ENCODE data around the gene OPA3.

OPA3 gene

GRCh38 chr19:45526971-45527370 lies 57.6 kb downstream of the OPA3 start:
- H3K9ac ChIP-seq (ENCODE audit: low read length in 5 of 5): no peak overlapping the region
- H3K4me1 ChIP-seq (ENCODE audit: control insufficient read depth in 5 of 5, insufficient read depth in 5 of 5, low read length in 5 of 5): peaks cover 0 to 29% (median 23%) of the 10 kb centered on the region in 5 donors
- no peak overlapping the region for H3K27ac ChIP-seq (ENCODE audit: low read depth, low read length)

GRCh38 chr19:45526143-45526542 lies 58.5 kb downstream of the OPA3 start:
- Histone ChIP-seq H3K9ac (ENCODE audit: low read length in 5 of 5) (no peak overlapping the region), H3K27me3 (ENCODE audit: control insufficient read depth in 5 of 5, insufficient read depth in 4 of 5, low read length in 5 of 5) (peaks cover 0 to 15% (median 9%) of the 10 kb centered on the region in 5 donors), H3K36me3 (ENCODE audit: control insufficient read depth in 5 of 5, insufficient read depth in 5 of 5, low read length in 5 of 5) (peaks cover 0 to 50% (median 37%) of the 10 kb centered on the region in 5 donors), H3K4me1 (ENCODE audit: control insufficient read depth in 5 of 5, insufficient read depth in 5 of 5, low read length in 5 of 5) (peaks cover 0 to 30% (median 23%) of the 10 kb centered on the region in 5 donors), H3K4me3 (ENCODE audit: low read depth in 1 of 5, low read length in 5 of 5) (no peak overlapping the region), H3K27ac (ENCODE audit: low read depth, low read length) (no peak overlapping the region), H3K9me3 (ENCODE audit: control insufficient read depth in 5 of 5, low read length in 5 of 5) (peaks cover 0 to 2% (median under 1%) of the 10 kb centered on the region in 5 donors)

More at GRCh38 chr19:45526971-45527370, 57.6 kb downstream of the OPA3 start:
- Histone ChIP-seq H3K4me3 (ENCODE audit: low read depth in 1 of 5, low read length in 5 of 5) (no peak overlapping the region), H3K36me3 (ENCODE audit: control insufficient read depth in 5 of 5, insufficient read depth in 5 of 5, low read length in 5 of 5) (peaks cover 0 to 41% (median 30%) of the 10 kb centered on the region in 5 donors), H3K27me3 (ENCODE audit: control insufficient read depth in 5 of 5, insufficient read depth in 4 of 5, low read length in 5 of 5) (peaks cover 0 to 15% (median 9%) of the 10 kb centered on the region in 5 donors), H3K9me3 (ENCODE audit: control insufficient read depth in 5 of 5, low read length in 5 of 5) (peaks cover 0 to 7% (median 5%) of the 10 kb centered on the region in 5 donors)

GRCh38 chr19:45524575-45525129 lies 60.0 kb downstream of the OPA3 start:
- no peak overlapping the region for H3K4me3 ChIP-seq (ENCODE audit: low read depth in 1 of 5, low read length in 5 of 5)
- H3K27me3 ChIP-seq (ENCODE audit: control insufficient read depth in 5 of 5, insufficient read depth in 4 of 5, low read length in 5 of 5): peaks cover 0 to 14% (median 8%) of the 10 kb centered on the region in 5 donors
- H3K4me1 ChIP-seq (ENCODE audit: control insufficient read depth in 5 of 5, insufficient read depth in 5 of 5, low read length in 5 of 5): peaks cover 0 to 33% (median 23%) of the 10 kb centered on the region in 5 donors
- H3K9me3 ChIP-seq (ENCODE audit: control insufficient read depth in 5 of 5, low read length in 5 of 5): no peaks in the 10 kb centered on the region
- H3K36me3 ChIP-seq (ENCODE audit: control insufficient read depth in 5 of 5, insufficient read depth in 5 of 5, low read length in 5 of 5): peaks cover 0 to 62% (median 49%) of the 10 kb centered on the region in 5 donors
- no peak overlapping the region for H3K27ac ChIP-seq (ENCODE audit: low read depth, low read length)
- H3K9ac ChIP-seq (ENCODE audit: low read length in 5 of 5): no peak overlapping the region

- peaks cover 0 to 25% (median 16%) of the 10 kb centered on the region in 5 donors for H3K4me1 ChIP-seq (ENCODE audit: control insufficient read depth in 5 of 5, insufficient read depth in 5 of 5, low read length in 5 of 5)
- no peak overlapping the region for H3K27ac ChIP-seq (ENCODE audit: low read depth, low read length)
- no peaks in the 10 kb centered on the region for H3K9me3 ChIP-seq (ENCODE audit: control insufficient read depth in 5 of 5, low read length in 5 of 5)
- H3K36me3 ChIP-seq (ENCODE audit: control insufficient read depth in 5 of 5, insufficient read depth in 5 of 5, low read length in 5 of 5): peaks cover 0 to 66% (median 50%) of the 10 kb centered on the region in 5 donors
- H3K9ac ChIP-seq (ENCODE audit: low read length in 5 of 5): no peak overlapping the region
- H3K27me3 ChIP-seq (ENCODE audit: control insufficient read depth in 5 of 5, insufficient read depth in 4 of 5, low read length in 5 of 5): peaks cover 0 to 6% (median 0%) of the 10 kb centered on the region in 5 donors
- no peak overlapping the region for H3K4me3 ChIP-seq (ENCODE audit: low read depth in 1 of 5, low read length in 5 of 5)
Measured at GRCh38 chr19:45523642-45524256, 60.9 kb downstream of the OPA3 start.

DNA sequence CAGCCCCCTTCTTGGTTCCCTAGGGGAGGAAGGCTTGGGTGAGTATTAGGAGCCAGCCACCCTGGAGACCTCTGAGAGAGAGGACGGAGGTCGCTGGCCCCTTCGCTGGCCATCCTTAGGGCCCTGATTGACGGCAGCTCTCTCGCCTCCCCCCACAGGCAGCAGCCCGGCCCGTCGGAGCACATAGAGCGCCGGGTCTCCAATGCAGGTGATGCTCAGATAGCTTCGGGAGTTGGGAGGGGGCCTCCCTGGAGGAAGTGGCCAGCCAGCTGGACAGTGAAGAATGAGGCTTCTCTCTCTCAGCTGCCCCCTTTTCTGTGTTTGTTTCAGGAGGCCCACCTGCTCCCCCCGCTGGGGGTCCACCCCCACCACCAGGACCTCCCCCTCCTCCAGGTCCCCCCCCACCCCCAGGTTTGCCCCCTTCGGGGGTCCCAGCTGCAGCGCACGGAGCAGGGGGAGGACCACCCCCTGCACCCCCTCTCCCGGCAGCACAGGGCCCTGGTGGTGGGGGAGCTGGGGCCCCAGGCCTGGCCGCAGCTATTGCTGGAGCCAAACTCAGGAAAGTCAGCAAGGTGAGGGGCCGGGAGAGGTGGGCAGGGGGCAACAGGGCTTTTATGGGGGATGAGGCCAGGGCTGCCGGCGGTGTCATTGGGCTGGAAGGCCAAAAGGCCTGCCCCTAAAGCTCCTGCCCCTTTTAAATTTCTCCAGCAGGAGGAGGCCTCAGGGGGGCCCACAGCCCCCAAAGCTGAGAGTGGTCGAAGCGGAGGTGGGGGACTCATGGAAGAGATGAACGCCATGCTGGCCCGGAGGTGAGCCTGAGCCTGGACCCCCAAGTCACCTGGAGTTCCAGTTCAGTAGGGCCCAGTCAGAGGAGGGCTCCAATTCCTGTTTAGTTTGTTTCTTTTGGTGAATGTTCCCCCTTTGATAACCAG lies 62.3 kb downstream of the OPA3 start:
- no peaks in the 10 kb centered on the region for H3K9me3 ChIP-seq (ENCODE audit: control insufficient read depth in 5 of 5, low read length in 5 of 5)
- no peaks in the 10 kb centered on the region for H3K27me3 ChIP-seq (ENCODE audit: control insufficient read depth in 5 of 5, insufficient read depth in 4 of 5, low read length in 5 of 5)
- no peak overlapping the region for H3K4me3 ChIP-seq (ENCODE audit: low read depth in 1 of 5, low read length in 5 of 5)
- no peak overlapping the region for H3K9ac ChIP-seq (ENCODE audit: low read length in 5 of 5)
- H3K27ac ChIP-seq (ENCODE audit: low read depth, low read length): no peak overlapping the region
- peaks cover 0 to 79% (median 61%) of the 10 kb centered on the region in 5 donors for H3K36me3 ChIP-seq (ENCODE audit: control insufficient read depth in 5 of 5, insufficient read depth in 5 of 5, low read length in 5 of 5)
- H3K4me1 ChIP-seq (ENCODE audit: control insufficient read depth in 5 of 5, insufficient read depth in 5 of 5, low read length in 5 of 5): peaks cover 0 to 15% (median 7%) of the 10 kb centered on the region in 5 donors

DNA sequence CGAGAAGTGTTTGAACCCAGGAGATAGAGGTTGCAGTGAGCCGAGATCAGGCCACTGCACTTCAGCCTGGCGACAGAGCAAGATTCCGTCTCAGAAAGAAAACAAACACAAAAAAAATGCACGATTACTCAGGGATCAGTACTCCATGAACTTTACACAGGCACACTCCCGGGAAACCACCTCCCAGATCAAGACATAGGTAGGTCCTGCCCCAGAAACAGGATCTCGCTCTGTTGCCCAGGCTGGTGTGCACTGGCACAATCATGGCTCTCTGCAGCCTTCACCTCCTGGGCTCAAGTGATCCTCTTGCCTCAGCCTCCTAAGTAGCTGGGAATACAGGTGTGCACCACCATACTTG lies 66.2 kb downstream of the OPA3 start:
- H3K27me3 ChIP-seq (ENCODE audit: control insufficient read depth in 5 of 5, insufficient read depth in 4 of 5, low read length in 5 of 5): no peaks in the 10 kb centered on the region
- H3K4me1 ChIP-seq (ENCODE audit: control insufficient read depth in 5 of 5, insufficient read depth in 5 of 5, low read length in 5 of 5): peaks cover 13 to 39% (median 30%) of the 10 kb centered on the region in 5 donors
- H3K36me3 ChIP-seq (ENCODE audit: control insufficient read depth in 5 of 5, insufficient read depth in 5 of 5, low read length in 5 of 5): peaks cover 0 to 55% (median 36%) of the 10 kb centered on the region in 5 donors
- H3K9me3 ChIP-seq (ENCODE audit: control insufficient read depth in 5 of 5, low read length in 5 of 5): no peaks in the 10 kb centered on the region
- no peak overlapping the region for H3K4me3 ChIP-seq (ENCODE audit: low read depth in 1 of 5, low read length in 5 of 5)
- no peak overlapping the region for H3K9ac ChIP-seq (ENCODE audit: low read length in 5 of 5)
- no peak overlapping the region for H3K27ac ChIP-seq (ENCODE audit: low read depth, low read length)

GRCh38 chr19:45517641-45518468 lies 66.7 kb downstream of the OPA3 start:
- Histone ChIP-seq H3K9ac (ENCODE audit: low read length in 5 of 5) (no peak overlapping the region), H3K4me3 (ENCODE audit: low read depth in 1 of 5, low read length in 5 of 5) (no peak overlapping the region), H3K27ac (ENCODE audit: low read depth, low read length) (no peak overlapping the region), H3K36me3 (ENCODE audit: control insufficient read depth in 5 of 5, insufficient read depth in 5 of 5, low read length in 5 of 5) (peaks cover 0 to 53% (median 35%) of the 10 kb centered on the region in 5 donors), H3K9me3 (ENCODE audit: control insufficient read depth in 5 of 5, low read length in 5 of 5) (no peaks in the 10 kb centered on the region), H3K4me1 (ENCODE audit: control insufficient read depth in 5 of 5, insufficient read depth in 5 of 5, low read length in 5 of 5) (peaks cover 13 to 44% (median 33%) of the 10 kb centered on the region in 5 donors), H3K27me3 (ENCODE audit: control insufficient read depth in 5 of 5, insufficient read depth in 4 of 5, low read length in 5 of 5) (no peaks in the 10 kb centered on the region)

GRCh38 chr19:45517238-45517637 lies 67.4 kb downstream of the OPA3 start:
- peaks cover 0 to 47% (median 30%) of the 10 kb centered on the region in 5 donors for H3K36me3 ChIP-seq (ENCODE audit: control insufficient read depth in 5 of 5, insufficient read depth in 5 of 5, low read length in 5 of 5)

GRCh38 chr19:45515807-45516401 lies 68.7 kb downstream of the OPA3 start:
- H3K27ac ChIP-seq (ENCODE audit: low read depth, low read length): peak overlapping the region; percentile 71
- H3K9ac ChIP-seq (ENCODE audit: low read length in 5 of 5): peak overlapping the region in 3 of 5 donors; percentile 43 to 48 (median 47)
- H3K36me3 ChIP-seq (ENCODE audit: control insufficient read depth in 5 of 5, insufficient read depth in 5 of 5, low read length in 5 of 5): peaks cover 0 to 34% (median 23%) of the 10 kb centered on the region in 5 donors
- H3K27me3 ChIP-seq (ENCODE audit: control insufficient read depth in 5 of 5, insufficient read depth in 4 of 5, low read length in 5 of 5): no peaks in the 10 kb centered on the region
- H3K4me1 ChIP-seq (ENCODE audit: control insufficient read depth in 5 of 5, insufficient read depth in 5 of 5, low read length in 5 of 5): peaks cover 13 to 55% (median 44%) of the 10 kb centered on the region in 5 donors
- H3K4me3 ChIP-seq (ENCODE audit: low read depth in 1 of 5, low read length in 5 of 5): peak overlapping the region in 2 of 5 donors; percentile 19 to 21
- H3K9me3 ChIP-seq (ENCODE audit: control insufficient read depth in 5 of 5, low read length in 5 of 5): no peaks in the 10 kb centered on the region

More at GRCh38 chr19:45517238-45517637, 67.4 kb downstream of the OPA3 start:
- Histone ChIP-seq H3K4me3 (ENCODE audit: low read depth in 1 of 5, low read length in 5 of 5) (no peak overlapping the region), H3K9ac (ENCODE audit: low read length in 5 of 5) (no peak overlapping the region), H3K9me3 (ENCODE audit: control insufficient read depth in 5 of 5, low read length in 5 of 5) (no peaks in the 10 kb centered on the region), H3K27ac (ENCODE audit: low read depth, low read length) (no peak overlapping the region), H3K4me1 (ENCODE audit: control insufficient read depth in 5 of 5, insufficient read depth in 5 of 5, low read length in 5 of 5) (peaks cover 13 to 45% (median 33%) of the 10 kb centered on the region in 5 donors), H3K27me3 (ENCODE audit: control insufficient read depth in 5 of 5, insufficient read depth in 4 of 5, low read length in 5 of 5) (no peaks in the 10 kb centered on the region)
